AG04449 (cell line): ENCODE results near the gene NUDT4.
A peak's percentile ranks its signal among the peaks of the same experiment; 100 is the strongest.
"Not testable (repeated sequence)": the region's sequence is repeated elsewhere in the genome, so short reads cannot be mapped to it uniquely, and the experiment has no call there.

ENCODE experiments used
- CTCF ChIA-PET: fragments of 350-600 bp; formaldehyde crosslinking; extraction: SDS; loops from one replicate; lab custom pipeline; 2021; ENCODE audit warnings: antibody characterized with exemption; lab: Yijun Ruan, JAX
- POLR2A ChIA-PET: fragments of 400-600, 350-600 bp; formaldehyde crosslinking; extraction: SDS; loops from one replicate; lab custom pipeline; 2020; ENCODE audit warnings: antibody characterized with exemption, inconsistent platforms; lab: Yijun Ruan, JAX
- DNase-seq: peaks from one replicate; pipeline ENCODE4 v3.0.0-alpha.2; 2010; ENCODE audit warnings: low read depth, low spot score
- H3K4me3 ChIP-seq: 2 replicates; pipeline ENCODE4 v1.5.1; 2011; ENCODE audit warnings: low read depth, mild to moderate bottlenecking, control low read depth, low read length
- CTCF ChIP-seq: IDR thresholded peaks from one replicate; pipeline ENCODE4 v1.5.1; 2011; ENCODE audit warnings: mild to moderate bottlenecking, moderate library complexity, low read length, control low read depth, inconsistent platforms; ENCODE audit not compliant: insufficient read depth; ENCODE audit errors: missing control alignments

The NUDT4 gene

GRCh38 chr12:93380480-93381121 lies 2.9 kb downstream of the NUDT4 start:
- TF ChIP-seq CTCF, result no peak
- POLR2A ChIA-PET, result no interaction called here
- no peak for DNase-seq

GRCh38 chr12:93381161-93381975 lies 3.6 kb downstream of the NUDT4 start:
- ChIA-PET POLR2A (no interaction called here), CTCF (interaction anchor here (0.6 to 4.1 kb wide), 25 partner anchors 9 to 596 kb away, joined by 3 to 32 read pairs (median 4); no protein-coding TSS in a partner anchor)
- DNase-seq, result no peak
- H3K4me3 ChIP-seq, result peak overlapping the region; percentile 79
- no peak for TF ChIP-seq CTCF

More at GRCh38 chr12:93380480-93381121, 2.9 kb downstream of the NUDT4 start:
- CTCF ChIA-PET, result interaction anchor here (0.6 to 4.1 kb wide), 23 partner anchors 13 to 553 kb away, joined by 3 to 32 read pairs (median 3); no protein-coding TSS in a partner anchor
- peak overlapping the region; percentile 79 for H3K4me3 ChIP-seq

GRCh38 chr12:93381976-93382437 lies 4.3 kb downstream of the NUDT4 start:
- POLR2A ChIA-PET, result interaction anchor here (0.7 kb wide), 2 partner anchors 11 to 208 kb away, joined by 3 to 5 read pairs; no protein-coding TSS in a partner anchor
- not testable (repeated sequence) for H3K4me3 ChIP-seq

GRCh38 chr12:93387780-93388179 lies 10.1 kb downstream of the NUDT4 start:
- no peak overlapping the region for H3K4me3 ChIP-seq
- no peak for TF ChIP-seq CTCF
- POLR2A ChIA-PET, result no interaction called here
- no peak for DNase-seq
- CTCF ChIA-PET, result interaction anchor here (1.8 to 5.8 kb wide), 3 partner anchors 9 to 400 kb away, joined by 3 to 29 read pairs (median 28); no protein-coding TSS in a partner anchor

More at GRCh38 chr12:93381976-93382437, 4.3 kb downstream of the NUDT4 start:
- DNase-seq, result not testable (repeated sequence)
- CTCF ChIA-PET, result interaction anchor here (0.6 to 4.1 kb wide), 12 partner anchors 8 to 720 kb away, joined by 3 to 32 read pairs (median 5); no protein-coding TSS in a partner anchor

GRCh38 chr12:93390031-93390430 lies 12.3 kb downstream of the NUDT4 start:
- ChIA-PET POLR2A (no interaction called here), CTCF (interaction anchor here (1.2 to 2.1 kb wide), 4 partner anchors 8 to 403 kb away, joined by 3 to 7 read pairs (median 4); no protein-coding TSS in a partner anchor)
- TF ChIP-seq CTCF, result no peak
- no peak for DNase-seq
- H3K4me3 ChIP-seq, result no peak overlapping the region

- CTCF ChIA-PET, result interaction anchor here (1.2 to 1.7 kb wide), 3 partner anchors 9 to 567 kb away, joined by 3 to 5 read pairs (median 3); no protein-coding TSS in a partner anchor
- no peak overlapping the region for H3K4me3 ChIP-seq
- TF ChIP-seq CTCF, result no peak
- no peak for DNase-seq
- POLR2A ChIA-PET, result no interaction called here
Measured at GRCh38 chr12:93390549-93391297, 13.0 kb downstream of the NUDT4 start.
